ENCODE results near the gene ITIH1. TPM values are rescaled to one million over a fixed set of nuclear protein-coding genes. Genes with fewer than 3 reads are reported as not detected.

ITIH1 gene
- total RNA-seq, 1 experiment from 2014 or later, result not detected

- no peak overlapping the region for H3T11ph ChIP-seq (ENCODE audit: low read length)
- H3K18ac ChIP-seq (ENCODE audit: insufficient read length, low read depth, low read length), result no peak overlapping the region
- Mint-ChIP-seq H3K36me3 (ENCODE audit: insufficient read depth in 1 of 3, low read depth in 3 of 3) (no peaks in the 10 kb centered on the region), H3K27me3 (ENCODE audit: low read depth) (peaks cover 11% of the 10 kb centered on the region), H3K4me3 (no peak overlapping the region), H3K9me3 (no peaks in the 10 kb centered on the region), H3K4me1 (no peaks in the 10 kb centered on the region), H3K27ac (no peak overlapping the region)
- TF ChIP-seq, protein P1, sequence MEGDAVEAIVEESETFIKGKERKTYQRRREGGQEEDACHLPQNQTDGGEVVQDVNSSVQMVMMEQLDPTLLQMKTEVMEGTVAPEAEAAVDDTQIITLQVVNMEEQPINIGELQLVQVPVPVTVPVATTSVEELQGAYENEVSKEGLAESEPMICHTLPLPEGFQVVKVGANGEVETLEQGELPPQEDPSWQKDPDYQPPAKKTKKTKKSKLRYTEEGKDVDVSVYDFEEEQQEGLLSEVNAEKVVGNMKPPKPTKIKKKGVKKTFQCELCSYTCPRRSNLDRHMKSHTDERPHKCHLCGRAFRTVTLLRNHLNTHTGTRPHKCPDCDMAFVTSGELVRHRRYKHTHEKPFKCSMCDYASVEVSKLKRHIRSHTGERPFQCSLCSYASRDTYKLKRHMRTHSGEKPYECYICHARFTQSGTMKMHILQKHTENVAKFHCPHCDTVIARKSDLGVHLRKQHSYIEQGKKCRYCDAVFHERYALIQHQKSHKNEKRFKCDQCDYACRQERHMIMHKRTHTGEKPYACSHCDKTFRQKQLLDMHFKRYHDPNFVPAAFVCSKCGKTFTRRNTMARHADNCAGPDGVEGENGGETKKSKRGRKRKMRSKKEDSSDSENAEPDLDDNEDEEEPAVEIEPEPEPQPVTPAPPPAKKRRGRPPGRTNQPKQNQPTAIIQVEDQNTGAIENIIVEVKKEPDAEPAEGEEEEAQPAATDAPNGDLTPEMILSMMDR (conservative IDR thresholded peaks at IDR 0.05), result no peak
- H3K27me3 ChIP-seq (ENCODE audit: insufficient read depth, low read length), result no peaks in the 10 kb centered on the region
- 100% methylated on average over 1 of the region's 2 CpGs for WGBS (ENCODE audit: extremely low coverage, insufficient read length, low lambda C conversion rate)
- no peaks in the 10 kb centered on the region for H3K23me2 ChIP-seq (ENCODE audit: insufficient read length, low read depth, low read length, poor library complexity, severe bottlenecking)
- no peaks in the 10 kb centered on the region for H4K20me1 ChIP-seq (ENCODE audit: control insufficient read depth, insufficient read depth, insufficient read length)
- no peak overlapping the region for H2BK120ac ChIP-seq (ENCODE audit: low read depth, low read length, poor library complexity, severe bottlenecking)
- H3K27ac ChIP-seq (ENCODE audit: insufficient read length, low read depth, low read length), result no peak overlapping the region
- H2BK15ac ChIP-seq (ENCODE audit: low read depth, low read length), result no peak overlapping the region
- no peak overlapping the region for H4K8ac ChIP-seq (replicated peaks; ENCODE audit: insufficient read length, low read depth, low read length)
- no peaks in the 10 kb centered on the region for H3K9me3 ChIP-seq (ENCODE audit: control insufficient read depth, low read depth, low read length)
- no peak overlapping the region for H2BK5ac ChIP-seq (ENCODE audit: insufficient read length, low read length)
- H3K23ac ChIP-seq (ENCODE audit: insufficient read length, low read depth, low read length), result no peak overlapping the region
- DNase-seq, result no peak
- no peak overlapping the region for H3K14ac ChIP-seq (ENCODE audit: insufficient read depth, low read length)
- H4K91ac ChIP-seq (ENCODE audit: insufficient read length, low read depth, low read length), result no peak overlapping the region
- no peak overlapping the region for H2BK20ac ChIP-seq (ENCODE audit: low read depth, low read length, poor library complexity, severe bottlenecking)
- H3K4me2 ChIP-seq (ENCODE audit: insufficient read depth, insufficient read length, low read length), result no peak overlapping the region
- no peak overlapping the region for H4K5ac ChIP-seq (ENCODE audit: insufficient read length, low read depth, low read length)
- no peaks in the 10 kb centered on the region for H3K79me2 ChIP-seq (ENCODE audit: insufficient read depth, low read length)
- no peak overlapping the region for H3K9ac ChIP-seq (ENCODE audit: extremely low read depth, insufficient read length, low read length)
- no peak overlapping the region for H2BK12ac ChIP-seq (ENCODE audit: insufficient read length, low read depth, low read length)
- no peak overlapping the region for H2AFZ ChIP-seq (ENCODE audit: low read length)
- H2AK5ac ChIP-seq (ENCODE audit: insufficient read length, low read length), result no peak overlapping the region
- H3K79me1 ChIP-seq (ENCODE audit: insufficient read depth, low read depth, low read length, poor library complexity, severe bottlenecking), result no peaks in the 10 kb centered on the region
- no peak overlapping the region for H3K56ac ChIP-seq (ENCODE audit: insufficient read length, low read depth, low read length)
- H3K4me1 ChIP-seq (ENCODE audit: insufficient read depth, low read length), result no peaks in the 10 kb centered on the region
- H3K4ac ChIP-seq (ENCODE audit: low read depth, low read length), result no peak overlapping the region
Measured at GRCh38 chr3:52809149-52809548, 31.8 kb downstream of the ITIH1 start.
